Right cardiac atrium (tissue), 5 donors: ENCODE data around the gene CD68. TPM values are rescaled to one million over a fixed set of nuclear protein-coding genes. Genes with fewer than 3 reads are reported as not detected.

Source experiments
- ATAC-seq, 2 donors: fragments of 200-7000 bp; cut with Tn5 transposase; one replicate each; pipeline versions ENCODE4 v1.8.0 to v1.9.1; 2020; ENCODE audit warnings: moderate library complexity in 2 of 2, mild to moderate bottlenecking in 1 of 2
- DNase-seq, 3 donors: peaks; one replicate each; pipeline ENCODE4 v3.0.0-alpha.2; 2020
- H3K27ac ChIP-seq: one replicate; pipeline ENCODE4 v1.5.1; 2013; ENCODE audit warnings: mild to moderate bottlenecking, low read length, control low read depth, moderate library complexity
- H3K27me3 ChIP-seq: one replicate; pipeline ENCODE4 v1.6.1; 2013; ENCODE audit not compliant: control insufficient read depth, insufficient read depth
- H3K4me1 ChIP-seq: one replicate; pipeline ENCODE4 v1.6.1; 2013; ENCODE audit warnings: low read length; ENCODE audit not compliant: control insufficient read depth, insufficient read depth
- H3K4me3 ChIP-seq: one replicate; pipeline ENCODE4 v1.5.1; 2013; ENCODE audit warnings: low read length, control low read depth
- H3K9me3 ChIP-seq: one replicate; pipeline ENCODE4 v1.6.1; 2013; ENCODE audit warnings: low read length; ENCODE audit not compliant: control insufficient read depth
- WGBS: extraction: QIAGEN DNeasy Blood & Tissue Kit; methylation state at CpG from one replicate; pipeline ENCODE4 v1.1.7; 2013; 5-methylcytosine and 5-hydroxymethylcytosine counted together
- intact Hi-C, 4 donors: fragments of 100-400 bp; cut with DNase I; formaldehyde crosslinking; loops; one replicate each; pipeline versions ENCODE4 v1.11.0 to v1.14.0; 2022 to 2023
- polyA plus RNA-seq: library from polyadenylated mRNA; stranded (reverse); fragments of 200-250 nt; gene quantifications from one replicate; pipeline ENCODE4 v1.2.3, GENCODE V29; 2013
- total RNA-seq, 4 donors: library from RNA; stranded (reverse); fragmentation: NEBNext Ultra II Directional; extraction: Animal tissue kit (Norgen Biotek cat#: 25700); gene quantifications; one replicate each; pipeline ENCODE4 v1.2.1, GENCODE V29; 2021
- donor health status: healthy with polysubstance abuse.
- donor health status: DM: no; HTN: yes; CAD: no.
- donor health status: DM: no; HTN: no; CAD: no.
- donor health status: DM: no; HTN: yes; CAD: no; lungs with severe emphysema.
- donor health status: DM: yes; HTN: yes; CAD: no.

The CD68 gene
- total and polyA plus RNA-seq, 5 donors: 19.4 to 45.6 (median 43.3) TPM

DNA sequence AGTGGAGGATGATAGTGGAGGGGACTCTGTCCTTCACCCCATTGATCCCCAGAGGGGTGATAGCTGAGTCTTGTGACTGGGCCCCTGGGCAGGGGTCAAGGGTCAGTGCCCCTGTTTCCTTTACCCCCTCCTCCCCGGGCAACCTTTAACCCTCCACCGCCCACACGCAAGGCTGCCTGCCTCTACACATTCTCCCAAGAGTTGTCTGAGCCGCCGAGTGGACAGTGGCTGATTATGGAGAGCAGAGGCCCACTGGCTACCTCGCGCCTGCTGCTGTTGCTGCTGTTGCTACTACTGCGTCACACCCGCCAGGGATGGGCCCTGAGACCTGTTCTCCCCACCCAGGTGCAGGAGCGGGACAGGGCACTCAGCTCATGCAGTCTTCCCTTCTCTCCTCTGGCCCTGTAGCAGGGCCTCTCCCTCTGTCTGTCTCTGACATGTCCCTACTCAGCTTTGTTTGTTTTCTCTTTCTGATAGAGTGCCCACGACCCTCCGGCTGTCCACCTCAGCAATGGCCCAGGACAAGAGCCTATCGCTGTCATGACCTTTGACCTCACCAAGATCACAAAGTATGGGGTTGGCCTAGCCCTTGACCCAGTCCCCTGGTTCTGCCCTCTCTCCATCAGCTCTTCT is 50.6 kb downstream of the CD68 start, which contains the start of gene SHBG:
TSS of gene SHBG (plus strand) at position 197 of the 633 bp plus-strand sequence. CDS start at position 235, 38 bp downstream.
- Histone ChIP-seq H3K27ac (no peak within 1 kb of the TSS), H3K27me3 (no peaks in the 10 kb centered on the region), H3K9me3 (no peaks in the 10 kb centered on the region), H3K4me1 (peaks cover 7% of the 10 kb centered on the region), H3K4me3 (no peak within 1 kb of the TSS)
- DNase-seq (no peak), ATAC-seq (no peak)
- WGBS: 72% methylated on average over 13 of the region's 13 CpGs
- intact Hi-C loops: loop anchor here (5.0 to 10.0 kb wide), 2 partner anchors 55 to 57 kb away; partner anchors contain the start of genes TP53 (in 4 of the 4) and WRAP53 (in 4 of the 4)

Other genes with a start within 250 kb of the CD68 start
- gene ACAP1, start 243.1 kb upstream of the CD68 start, total RNA-seq: 10 to 100 TPM; 15.0 to 26.4 (median 20.8) TPM
- 8.8 TPM for gene ACAP1, start 243.1 kb upstream of the CD68 start, polyA plus RNA-seq
- 1 to 10 TPM; 4.7 to 6.7 (median 6.5) TPM for gene KCTD11, start 227.5 kb upstream of the CD68 start, total RNA-seq
- gene KCTD11, start 227.5 kb upstream of the CD68 start, polyA plus RNA-seq: 7.8 TPM
- gene TMEM95, start 224.5 kb upstream of the CD68 start, total RNA-seq: not detected
- not detected for gene TMEM95, start 224.5 kb upstream of the CD68 start, polyA plus RNA-seq
- gene TNK1, start 198.5 kb upstream of the CD68 start, total RNA-seq: 1 to 10 TPM; 2.1 to 3.6 (median 3.4) TPM
- 1.7 TPM for gene TNK1, start 198.5 kb upstream of the CD68 start, polyA plus RNA-seq
- gene PLSCR3, start 185.1 kb upstream of the CD68 start, total RNA-seq: 10 to 100 TPM; 19.8 to 25.0 (median 22.9) TPM
- 25.9 TPM for gene PLSCR3, start 185.1 kb upstream of the CD68 start, polyA plus RNA-seq
- 100 to 1,000 TPM in 1 of 4 donors, 10 to 100 TPM in 3; 79.6 to 105 (median 97.3) TPM for gene TMEM256, start 175.5 kb upstream of the CD68 start, total RNA-seq
- gene TMEM256, start 175.5 kb upstream of the CD68 start, polyA plus RNA-seq: 210 TPM
- 10 to 100 TPM; 10.7 to 15.7 (median 14.1) TPM for gene NLGN2, start 171.8 kb upstream of the CD68 start, total RNA-seq
- gene NLGN2, start 171.8 kb upstream of the CD68 start, polyA plus RNA-seq: 6.9 TPM
- gene SPEM1, start 159.3 kb upstream of the CD68 start, total RNA-seq: not detected
- gene SPEM1, start 159.3 kb upstream of the CD68 start, polyA plus RNA-seq: not detected
- gene SPEM2, start 154.0 kb upstream of the CD68 start, total RNA-seq: not detected
- not detected for gene SPEM2, start 154.0 kb upstream of the CD68 start, polyA plus RNA-seq
- not detected for gene SPEM3, start 150.8 kb upstream of the CD68 start, total RNA-seq
- not detected for gene SPEM3, start 150.8 kb upstream of the CD68 start, polyA plus RNA-seq
- gene TMEM102, start 144.2 kb upstream of the CD68 start, total RNA-seq: 1 to 10 TPM; 2.2 to 2.5 (median 2.3) TPM
- 2.1 TPM for gene TMEM102, start 144.2 kb upstream of the CD68 start, polyA plus RNA-seq
- 10 to 100 TPM; 13.9 to 34.8 (median 23.9) TPM for gene FGF11, start 140.1 kb upstream of the CD68 start, total RNA-seq
- 31.7 TPM for gene FGF11, start 140.1 kb upstream of the CD68 start, polyA plus RNA-seq
- 10 to 100 TPM; 11.4 to 15.6 (median 13.1) TPM for gene CHRNB1, start 134.6 kb upstream of the CD68 start, total RNA-seq
- gene CHRNB1, start 134.6 kb upstream of the CD68 start, polyA plus RNA-seq: 16.1 TPM
- gene ZBTB4, start 100.0 kb upstream of the CD68 start, total RNA-seq: 10 to 100 TPM; 73.6 to 86.2 (median 82.2) TPM
- gene ZBTB4, start 100.0 kb upstream of the CD68 start, polyA plus RNA-seq: 41.7 TPM
- gene SLC35G6, start 98.2 kb upstream of the CD68 start, total RNA-seq: not detected
- gene SLC35G6, start 98.2 kb upstream of the CD68 start, polyA plus RNA-seq: not detected
- 10 to 100 TPM; 41.9 to 51.4 (median 47.4) TPM for gene POLR2A, start 95.3 kb upstream of the CD68 start, total RNA-seq
- 22.3 TPM for gene POLR2A, start 95.3 kb upstream of the CD68 start, polyA plus RNA-seq
- gene TNFSF12, start 30.6 kb upstream of the CD68 start, total RNA-seq: 10 to 100 TPM; 42.9 to 52.0 (median 47.5) TPM
- gene TNFSF12, start 30.6 kb upstream of the CD68 start, polyA plus RNA-seq: 58.4 TPM
- gene TNFSF13, start 20.9 kb upstream of the CD68 start, total RNA-seq: 10 to 100 TPM; 14.6 to 19.9 (median 15.7) TPM
- 15.3 TPM for gene TNFSF13, start 20.9 kb upstream of the CD68 start, polyA plus RNA-seq
- 10 to 100 TPM; 27.2 to 37.2 (median 34.2) TPM for gene SENP3, start 17.7 kb upstream of the CD68 start, total RNA-seq
- 45.2 TPM for gene SENP3, start 17.7 kb upstream of the CD68 start, polyA plus RNA-seq
- gene MPDU1, start 4.2 kb downstream of the CD68 start, total RNA-seq: 10 to 100 TPM; 19.3 to 32.7 (median 29.4) TPM
- 43.7 TPM for gene MPDU1, start 4.2 kb downstream of the CD68 start, polyA plus RNA-seq
- gene SOX15, start 10.5 kb downstream of the CD68 start, total RNA-seq: 1 to 10 TPM; 5.4 to 6.2 (median 5.9) TPM
- gene SOX15, start 10.5 kb downstream of the CD68 start, polyA plus RNA-seq: 7.0 TPM
- gene FXR2, start 35.3 kb downstream of the CD68 start, total RNA-seq: 100 to 1,000 TPM in 1 of 4 donors, 10 to 100 TPM in 3; 78.9 to 109 (median 87.2) TPM
- gene FXR2, start 35.3 kb downstream of the CD68 start, polyA plus RNA-seq: 79.3 TPM
- 100 to 1,000 TPM in 2 of 4 donors, 10 to 100 TPM in 2; 85.1 to 117 (median 93.7) TPM for gene SAT2, start 48.2 kb downstream of the CD68 start, total RNA-seq
- gene SAT2, start 48.2 kb downstream of the CD68 start, polyA plus RNA-seq: 141 TPM
- 1 to 10 TPM in 1 of 4 donors, under 1 TPM in 2, not detected in 1; 0.71 to 1.2 (median 0.82) TPM for gene SHBG, start 50.5 kb downstream of the CD68 start, total RNA-seq
- gene SHBG, start 50.5 kb downstream of the CD68 start, polyA plus RNA-seq: 0.57 TPM
- gene ATP1B2, start 71.3 kb downstream of the CD68 start, total RNA-seq: 10 to 100 TPM in 1 of 4 donors, 1 to 10 TPM in 3; 3.1 to 10.2 (median 5.3) TPM
- gene ATP1B2, start 71.3 kb downstream of the CD68 start, polyA plus RNA-seq: 2.8 TPM
- 10 to 100 TPM; 13.2 to 16.3 (median 14.2) TPM for gene TP53, start 107.9 kb downstream of the CD68 start, total RNA-seq
- gene TP53, start 107.9 kb downstream of the CD68 start, polyA plus RNA-seq: 6.1 TPM
- gene WRAP53, start 108.8 kb downstream of the CD68 start, total RNA-seq: 1 to 10 TPM; 4.0 to 6.3 (median 4.9) TPM
- 5.1 TPM for gene WRAP53, start 108.8 kb downstream of the CD68 start, polyA plus RNA-seq
- gene EFNB3, start 125.6 kb downstream of the CD68 start, total RNA-seq: under 1 TPM; 0.31 to 0.97 (median 0.54) TPM
- 0.59 TPM for gene EFNB3, start 125.6 kb downstream of the CD68 start, polyA plus RNA-seq
- under 1 TPM in 3 of 4 donors, not detected in 1; 0.03 to 0.22 (median 0.06) TPM for gene DNAH2, start 138.1 kb downstream of the CD68 start, total RNA-seq
- gene DNAH2, start 138.1 kb downstream of the CD68 start, polyA plus RNA-seq: 0.11 TPM